ELR (cell line): Measurements from ENCODE around the gene TOGARAM2.

Experiments used
- DNase-seq: peaks from one replicate; pipeline ENCODE4 v3.0.0-alpha.2; 2015; ENCODE audit warnings: low read depth

TOGARAM2 gene

DNA sequence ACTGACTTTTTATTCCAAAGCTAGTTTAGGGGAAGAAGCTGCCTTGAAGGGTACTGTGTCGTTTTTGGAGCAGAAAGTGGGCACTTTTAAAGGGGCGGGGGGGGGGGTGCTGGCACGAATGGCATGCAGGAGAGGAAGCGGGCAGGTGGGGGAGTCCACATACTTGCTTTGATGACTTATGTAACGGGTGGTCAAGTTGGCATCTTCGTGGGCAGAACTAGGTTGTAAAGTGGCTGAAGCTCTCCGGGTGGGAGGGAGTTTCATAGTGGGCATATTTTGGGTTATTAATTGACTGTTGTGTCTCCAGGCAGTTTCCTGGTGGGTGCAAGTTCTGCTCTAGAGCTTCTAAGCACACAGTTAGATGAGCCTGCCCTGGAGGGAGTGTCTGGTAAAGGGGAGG is 73.3 kb downstream of the TOGARAM2 start:
- no peak for DNase-seq

DNA sequence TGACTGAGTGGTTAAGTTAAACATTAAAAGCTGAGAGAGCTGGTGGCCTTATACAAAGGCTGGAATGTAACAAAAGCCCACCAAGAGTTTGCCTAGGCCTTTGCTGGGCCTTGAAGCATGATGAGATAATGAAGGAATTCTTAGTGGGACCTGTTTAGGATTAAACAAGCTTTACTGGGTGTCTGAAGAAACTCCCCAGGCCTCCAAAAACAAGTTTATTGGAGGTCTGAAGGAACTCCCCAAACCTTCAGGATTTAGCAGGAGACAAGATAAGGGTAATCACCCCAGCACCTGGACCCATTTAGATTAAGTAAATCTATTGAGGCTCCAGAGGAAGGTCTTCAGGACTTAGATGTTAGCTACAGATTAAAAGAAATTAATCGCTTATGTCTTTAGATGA is 74.5 kb downstream of the TOGARAM2 start:
- no peak for DNase-seq

DNA sequence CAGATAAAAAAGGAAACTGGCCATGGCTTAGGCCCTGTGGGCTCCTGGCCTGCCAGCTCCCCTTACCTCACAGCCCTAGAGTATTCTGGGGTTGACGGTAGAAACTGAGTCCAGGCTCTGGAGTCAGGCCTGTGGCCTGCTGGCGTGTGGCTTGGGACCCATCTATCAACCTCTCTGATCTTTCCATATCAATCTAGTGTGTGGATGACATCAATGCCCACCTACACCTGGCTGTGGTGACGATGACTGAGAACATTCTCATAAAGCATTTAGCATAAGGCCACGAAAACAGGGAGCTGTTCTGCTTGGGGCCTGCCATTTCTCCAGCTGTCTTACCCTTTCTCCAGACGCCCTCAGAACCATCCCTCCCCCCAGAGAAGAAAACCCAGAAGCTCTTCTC is 75.4 kb downstream of the TOGARAM2 start:
- DNase-seq: no peak

DNA sequence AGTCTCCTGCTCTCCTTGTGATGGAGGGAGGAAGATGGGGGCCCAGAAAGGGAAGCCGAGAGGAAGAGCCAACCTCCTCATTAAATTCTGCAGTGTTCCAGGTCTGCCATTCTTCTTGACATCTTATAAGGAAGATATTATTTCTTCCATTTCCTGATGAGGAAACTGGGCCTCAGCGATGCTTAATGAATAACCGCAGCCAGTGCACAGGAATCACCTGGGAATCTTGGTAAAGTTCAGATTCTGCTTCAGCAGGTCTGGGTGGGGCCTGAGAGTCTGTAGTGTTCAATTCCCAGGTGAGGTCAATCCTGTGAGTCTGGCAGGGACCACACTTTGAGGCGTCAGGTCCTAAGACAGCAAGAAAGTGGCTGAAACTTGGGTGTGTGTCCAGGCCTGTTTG is 75.9 kb downstream of the TOGARAM2 start:
- no peak for DNase-seq

DNA sequence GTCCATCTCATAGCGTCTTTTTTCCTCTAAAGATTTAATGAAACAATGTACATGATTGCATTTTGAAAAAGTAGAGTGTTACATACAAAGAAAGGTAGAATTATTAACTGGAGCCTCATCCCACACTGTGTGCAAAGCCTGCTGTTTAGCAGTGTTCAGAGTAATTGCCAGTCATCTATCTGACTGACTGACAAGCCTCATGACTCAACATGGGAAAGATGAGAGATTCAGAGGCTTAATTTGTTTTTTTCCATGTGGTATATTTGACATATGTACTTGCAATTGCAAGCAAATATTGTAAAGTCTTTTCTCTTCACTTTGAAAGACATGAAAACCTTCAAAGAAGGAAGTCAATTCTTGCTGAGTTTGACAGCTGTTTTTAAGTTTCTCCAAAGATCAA is 78.5 kb downstream of the TOGARAM2 start:
- DNase-seq: no peak

DNA sequence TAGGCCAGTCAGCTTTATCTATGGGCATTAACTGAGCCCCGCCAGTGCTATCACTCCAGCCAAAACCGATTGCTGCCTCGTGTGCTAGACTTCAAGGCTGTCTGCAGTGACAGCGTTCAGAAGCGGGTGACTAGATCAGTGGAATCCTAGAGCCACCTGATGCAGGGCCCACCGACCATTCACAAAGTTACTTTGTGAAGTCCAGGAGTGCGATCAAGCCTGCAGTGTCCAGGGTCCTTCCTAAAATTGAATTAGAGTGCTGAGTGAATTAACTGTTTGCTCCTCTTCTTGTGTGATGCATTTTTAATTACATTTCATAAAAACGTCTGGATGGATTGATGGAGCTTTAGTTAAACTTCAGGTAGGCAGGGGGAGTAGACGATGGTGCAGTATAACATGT is 79.3 kb downstream of the TOGARAM2 start:
- no peak for DNase-seq

DNA sequence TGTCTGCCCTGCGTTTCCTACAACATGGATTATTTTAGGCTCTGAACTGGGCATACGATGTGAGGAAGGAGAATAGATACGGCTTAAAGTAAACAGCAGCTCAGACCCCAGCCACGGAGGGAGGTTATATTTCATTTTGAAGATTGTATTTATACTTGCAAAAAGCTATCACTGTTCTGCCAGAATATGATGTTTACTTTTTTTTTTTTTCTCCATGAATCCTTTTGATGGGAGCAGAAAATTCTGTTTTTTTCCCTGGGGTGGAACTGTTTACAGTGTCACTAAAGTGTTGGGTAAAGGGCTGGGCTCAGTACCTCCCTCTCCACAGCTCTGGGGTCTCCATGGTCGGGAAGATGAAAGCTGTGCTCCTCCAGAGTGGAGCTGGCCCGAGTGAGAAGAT is 80.1 kb downstream of the TOGARAM2 start:
- DNase-seq: no peak

DNA sequence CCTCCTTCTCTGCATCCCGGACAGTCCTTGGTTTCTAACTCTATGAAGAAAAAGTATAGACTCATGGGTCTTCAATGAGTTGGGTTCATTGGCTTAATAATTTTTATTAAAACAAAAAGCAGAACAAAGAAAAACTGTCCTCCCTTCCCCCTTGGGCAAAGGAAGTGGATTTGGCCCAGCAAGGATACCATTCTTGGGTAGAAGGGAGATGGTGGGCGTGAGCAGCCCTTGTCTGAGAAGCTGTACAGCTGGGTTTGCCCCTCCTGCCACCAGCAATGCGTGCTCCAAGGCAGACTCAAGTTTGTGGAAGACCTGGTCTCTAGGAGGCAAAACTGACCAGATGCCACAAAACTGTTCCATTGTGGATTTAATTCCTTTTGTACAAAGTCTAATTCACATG is 80.5 kb downstream of the TOGARAM2 start:
- no peak for DNase-seq

DNA sequence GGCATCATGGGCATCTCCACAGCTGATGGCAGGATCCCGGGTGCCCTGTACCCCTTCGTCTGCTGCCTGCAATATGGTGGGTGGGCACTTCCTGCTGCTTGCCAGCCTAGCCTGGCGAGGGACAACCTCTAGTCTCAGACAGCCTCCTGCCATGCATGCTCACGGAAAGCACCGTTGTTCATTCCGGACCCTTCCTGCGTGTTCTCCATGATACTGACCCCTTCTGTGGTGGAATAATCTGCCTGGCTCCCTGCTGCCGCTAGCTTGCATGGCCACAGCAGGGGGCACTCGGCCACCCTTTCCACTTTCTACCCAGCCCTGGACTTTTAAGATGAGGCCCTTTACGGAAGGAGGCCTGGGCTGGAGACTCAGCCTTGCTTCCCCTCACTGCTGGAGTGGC is 81.3 kb downstream of the TOGARAM2 start:
- DNase-seq: no peak

DNA sequence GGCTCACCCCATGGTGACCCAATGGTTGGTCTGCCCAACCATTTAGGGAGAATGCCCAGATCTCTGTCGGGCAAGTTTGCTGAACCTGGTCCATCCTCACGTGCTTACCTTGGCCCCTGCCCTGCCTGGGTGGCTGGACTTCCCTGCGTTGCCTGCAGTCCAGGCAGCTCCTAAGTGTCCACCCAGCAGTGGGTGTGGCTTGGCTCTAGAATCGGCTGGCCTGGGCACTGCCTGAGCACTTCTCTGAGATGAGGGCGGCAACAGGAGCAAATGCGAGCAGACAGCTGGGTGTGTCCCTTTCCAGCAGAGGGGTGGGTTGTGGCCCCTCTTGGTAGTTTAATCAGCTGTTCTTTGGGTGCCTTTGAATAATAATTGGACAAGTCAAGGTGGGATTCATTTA is 82.0 kb downstream of the TOGARAM2 start:
- DNase-seq: no peak

DNA sequence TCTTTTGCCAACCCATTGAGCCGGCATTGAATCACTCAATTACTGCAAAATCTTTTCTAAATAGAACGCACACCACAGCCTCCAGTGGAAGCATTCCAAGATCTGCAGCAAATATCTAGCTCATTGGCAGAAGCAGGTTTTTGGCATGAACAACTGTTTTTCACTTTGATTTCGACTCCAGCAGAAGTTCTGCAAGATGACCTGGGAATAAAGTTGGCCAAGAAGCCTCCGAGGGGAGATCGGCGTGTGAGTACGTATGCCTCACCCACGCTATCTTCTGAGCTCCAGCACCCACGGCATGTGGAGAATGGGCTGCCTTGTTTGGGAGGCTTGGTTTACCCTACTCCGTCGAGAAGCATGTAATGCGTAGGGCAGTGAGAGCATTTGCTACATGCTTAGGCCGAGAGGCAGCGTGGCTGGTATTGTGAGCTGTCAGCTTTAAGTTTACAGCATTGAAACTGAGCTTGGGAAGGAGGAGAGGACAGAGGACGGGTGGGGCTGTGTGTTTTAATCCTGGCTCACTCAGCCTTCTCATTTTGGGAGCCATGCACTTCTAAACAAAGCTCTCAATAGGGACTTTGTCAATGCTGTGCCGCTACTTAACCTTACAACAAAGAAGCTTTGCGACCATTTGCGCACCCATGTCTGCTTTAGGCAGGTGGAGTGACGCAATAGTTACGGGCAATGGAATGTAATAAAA is 82.7 kb downstream of the TOGARAM2 start:
- DNase-seq: no peak

DNA sequence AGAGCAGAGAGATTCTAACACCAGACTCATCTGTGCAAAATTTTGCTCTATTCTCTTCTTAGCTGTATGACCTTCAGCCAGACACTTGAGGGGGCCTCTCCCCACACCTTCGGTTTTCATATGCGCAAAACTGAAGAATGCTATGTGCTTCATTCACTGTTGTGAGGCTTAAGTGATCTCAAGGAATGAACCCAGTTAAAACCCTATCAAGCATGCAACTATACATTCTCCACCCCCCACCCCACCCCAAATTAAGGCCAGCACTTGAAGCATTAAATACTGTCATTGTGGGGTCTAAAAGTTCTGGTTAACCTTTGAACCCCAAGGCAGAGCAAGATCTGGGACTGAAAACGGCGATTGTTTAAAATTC is 83.2 kb downstream of the TOGARAM2 start:
- DNase-seq: no peak

DNA sequence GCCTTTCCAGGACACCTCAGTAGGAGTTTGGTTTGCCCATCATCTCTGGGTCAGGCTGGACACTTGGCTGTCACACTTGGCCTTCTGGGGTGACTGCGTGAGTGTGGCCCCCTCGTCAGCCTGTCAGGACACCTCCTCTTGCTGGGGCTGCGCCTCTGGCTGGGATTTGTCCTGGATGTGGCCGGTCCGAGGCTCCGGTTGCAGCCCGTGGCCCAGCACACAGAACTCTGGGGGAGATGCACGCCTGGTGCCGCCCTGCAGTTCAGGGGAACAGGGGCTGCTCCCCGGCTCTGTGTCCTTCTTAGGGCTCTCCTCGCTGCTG is 83.6 kb downstream of the TOGARAM2 start:
- DNase-seq: no peak

DNA sequence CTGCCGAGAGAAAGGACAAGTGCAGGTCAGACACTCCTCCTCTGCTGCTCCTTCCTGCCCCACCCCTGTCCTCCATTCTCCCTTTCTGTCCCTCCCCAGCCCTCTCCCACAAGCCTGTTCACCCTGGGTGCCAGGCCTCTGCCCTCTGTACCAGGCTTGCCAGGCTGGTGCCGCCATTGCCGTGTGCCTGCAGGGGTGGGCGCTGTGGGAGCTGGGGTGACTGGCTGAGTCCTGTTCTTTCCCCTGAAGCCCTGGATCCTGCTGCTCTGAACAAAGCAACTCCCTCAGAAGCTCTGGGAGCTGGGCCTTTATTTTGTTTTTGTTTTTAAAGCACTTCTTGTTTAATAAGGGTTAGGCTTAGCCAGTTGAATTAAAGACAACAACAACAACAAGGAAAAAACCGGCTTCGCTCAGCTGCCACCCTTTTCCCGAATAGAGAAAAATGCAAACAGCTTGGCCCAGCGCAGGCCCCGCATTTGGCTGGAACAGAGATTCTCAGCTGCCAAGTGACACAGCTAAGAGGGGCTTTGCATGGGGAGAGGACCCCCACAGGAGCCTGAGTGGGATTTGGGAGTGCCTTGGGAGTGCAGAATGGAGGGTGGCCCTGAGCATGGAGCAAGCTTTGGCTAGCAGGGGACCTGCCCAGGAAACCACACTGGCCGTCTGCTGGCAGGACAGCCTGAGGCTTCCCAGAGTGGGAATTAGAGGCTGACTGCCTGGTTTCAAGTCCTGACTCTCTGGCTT is 84.1 kb downstream of the TOGARAM2 start:
- DNase-seq: no peak

DNA sequence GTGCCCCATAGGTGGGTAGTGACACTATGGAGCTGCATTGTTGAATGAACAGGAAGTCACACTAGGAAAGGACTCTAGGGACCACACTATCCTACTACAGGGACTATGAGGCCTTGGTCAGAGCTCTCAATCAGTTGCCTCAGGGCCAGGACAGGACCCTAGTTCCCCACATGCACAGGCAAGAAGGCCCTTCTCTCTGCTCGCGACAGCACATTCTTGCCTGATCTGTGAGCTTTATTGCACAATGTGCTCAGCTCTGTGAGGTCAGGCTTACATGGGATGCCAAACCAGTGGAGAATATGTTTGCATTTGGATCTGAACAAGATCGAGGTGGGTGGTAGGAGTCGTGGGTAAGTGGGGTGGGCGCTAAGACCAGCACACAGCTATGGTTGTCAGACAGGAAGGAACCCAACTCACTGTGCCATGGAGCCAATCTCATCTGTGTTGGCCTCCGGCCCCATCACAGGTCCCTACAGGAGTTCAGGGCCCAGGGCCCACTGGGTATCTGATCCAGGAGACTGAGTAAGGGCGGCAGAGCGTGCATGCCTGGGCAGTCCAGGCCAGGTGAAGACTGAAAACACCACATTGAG is 85.3 kb downstream of the TOGARAM2 start:
- no peak for DNase-seq

DNA sequence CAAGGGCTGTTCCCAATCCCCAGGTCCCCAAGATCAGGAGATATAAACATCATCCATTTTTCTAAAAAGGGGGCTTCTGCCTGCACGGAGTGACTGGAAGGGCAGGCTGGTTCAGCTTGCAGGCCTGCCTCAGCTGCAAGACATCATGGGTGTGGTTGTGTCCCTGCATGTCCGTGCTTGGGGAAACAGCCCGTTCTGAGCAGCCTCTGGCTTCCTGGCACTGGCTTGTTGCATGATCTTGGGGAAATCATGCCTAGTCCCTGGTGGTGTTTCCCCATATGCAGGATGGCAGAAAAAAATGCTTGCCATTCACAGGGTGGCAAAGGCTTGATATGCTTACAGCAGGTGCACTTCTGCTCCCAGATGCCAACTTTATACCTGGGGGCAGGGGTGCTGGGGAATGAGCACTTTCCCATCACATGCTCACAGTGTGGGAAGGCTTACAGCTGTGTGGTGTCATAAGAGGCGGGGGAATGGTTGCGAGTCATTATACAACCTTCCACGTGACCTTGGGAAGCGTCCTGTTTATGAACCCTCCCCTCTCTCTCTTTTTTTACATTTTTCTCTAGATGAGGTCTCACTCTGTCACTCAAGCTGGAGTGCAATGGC is 86.0 kb downstream of the TOGARAM2 start:
- peak; percentile 32 for DNase-seq

DNA sequence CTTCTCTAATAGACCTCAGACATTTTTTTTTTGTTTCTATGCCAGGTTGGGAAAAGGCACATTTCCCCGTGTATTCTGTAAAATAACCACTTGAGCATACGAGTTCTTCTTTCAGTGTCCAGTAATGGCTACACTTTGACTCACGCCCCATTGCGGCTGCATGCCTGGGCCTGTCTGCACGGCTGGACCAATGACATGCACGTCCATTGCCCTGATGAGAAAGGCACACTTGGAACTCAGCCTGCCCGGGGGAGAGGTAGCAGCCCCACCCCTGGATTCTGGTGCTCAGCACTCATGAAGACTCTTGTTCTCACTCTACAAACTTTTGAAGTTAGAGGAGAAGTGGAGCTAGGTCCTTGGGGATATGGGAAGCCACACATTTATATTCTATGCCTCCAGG is 87.4 kb downstream of the TOGARAM2 start:
- DNase-seq: no peak

DNA sequence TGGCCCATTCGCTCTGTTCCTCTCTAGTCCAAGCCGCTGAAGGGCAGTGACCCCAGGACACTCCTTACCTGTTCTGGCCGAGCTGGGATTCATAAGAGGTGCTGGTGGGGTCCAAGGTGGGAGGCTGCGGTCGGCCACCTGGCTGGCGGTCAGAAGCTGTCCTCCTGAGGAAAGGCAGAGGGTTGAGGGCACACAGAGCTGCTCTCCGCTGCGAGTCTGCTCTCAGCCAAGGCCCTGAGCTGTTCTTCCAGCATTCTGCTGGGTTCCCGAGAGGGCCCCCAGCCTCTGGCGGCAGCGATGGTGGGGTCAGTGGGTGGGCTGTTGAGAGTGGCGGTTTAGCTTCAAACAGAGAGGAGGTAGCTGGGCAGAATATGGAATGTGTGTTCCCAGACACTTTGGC is 89.4 kb downstream of the TOGARAM2 start:
- no peak for DNase-seq

DNA sequence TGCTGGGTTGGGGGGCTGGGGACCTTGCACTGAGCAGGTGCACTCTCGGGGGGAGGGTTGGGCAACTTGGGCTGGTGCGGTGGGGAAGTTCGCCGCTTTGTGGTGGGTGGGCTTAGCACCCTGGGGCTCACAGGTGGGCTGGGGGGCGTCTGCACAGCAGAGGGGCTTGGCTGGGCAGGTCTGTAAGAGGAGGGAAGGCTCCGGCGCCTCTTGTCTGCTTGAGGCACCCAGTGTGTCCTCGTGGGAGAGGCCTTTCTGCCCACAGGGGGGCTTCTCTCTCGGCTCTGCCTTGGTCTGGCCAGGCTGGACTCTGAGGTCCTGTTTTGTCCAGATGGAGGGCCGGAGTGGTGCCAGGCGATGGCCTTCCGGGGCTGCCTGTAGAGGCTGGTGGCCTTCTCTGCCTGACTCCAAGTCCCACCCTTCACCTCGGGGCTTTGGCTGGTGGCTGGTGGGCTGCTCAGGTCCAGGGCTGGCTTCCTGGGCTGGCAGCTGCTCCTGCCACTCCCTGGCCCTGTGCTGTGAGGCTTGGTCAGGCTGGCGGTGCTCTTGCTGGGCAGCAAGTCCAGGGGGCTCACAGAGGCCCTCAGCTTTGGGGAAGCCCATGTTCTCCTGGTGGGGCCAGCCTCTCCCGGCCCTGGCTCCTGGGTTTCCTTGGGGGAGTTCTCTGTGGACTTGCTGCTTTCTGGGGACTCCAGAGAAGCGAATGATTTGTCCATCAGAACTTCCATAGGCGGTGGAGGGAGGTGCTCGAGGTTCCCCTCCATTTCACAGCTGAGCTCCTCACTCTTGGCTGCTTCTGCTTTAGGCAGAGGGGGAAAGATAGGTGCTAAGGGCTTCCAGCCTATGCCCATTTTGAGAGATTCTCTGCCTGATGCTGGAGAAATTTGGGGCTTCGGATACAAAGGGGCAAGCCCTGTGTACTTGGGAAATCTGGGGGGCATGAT is 90.2 kb downstream of the TOGARAM2 start:
- DNase-seq: no peak

DNA sequence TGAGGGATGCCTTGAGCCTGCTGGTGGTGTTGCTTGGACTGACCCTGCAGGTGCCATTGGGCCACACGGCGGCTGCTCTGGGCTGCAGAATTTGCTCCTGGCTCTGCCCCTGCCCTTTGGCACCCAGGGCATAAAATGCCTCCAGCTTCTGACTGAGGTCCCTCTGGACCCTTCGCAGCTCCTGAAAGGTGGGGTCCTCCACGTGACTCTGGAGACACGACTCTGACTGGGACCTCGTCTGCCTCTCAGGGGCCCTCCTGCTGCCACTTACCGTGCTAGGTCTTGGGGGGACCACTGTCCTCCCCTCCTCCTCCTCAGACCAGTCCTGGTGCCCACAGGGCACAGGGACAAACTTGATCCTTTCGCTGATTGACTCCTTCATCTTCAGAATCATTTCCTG is 91.2 kb downstream of the TOGARAM2 start:
- no peak for DNase-seq

DNA sequence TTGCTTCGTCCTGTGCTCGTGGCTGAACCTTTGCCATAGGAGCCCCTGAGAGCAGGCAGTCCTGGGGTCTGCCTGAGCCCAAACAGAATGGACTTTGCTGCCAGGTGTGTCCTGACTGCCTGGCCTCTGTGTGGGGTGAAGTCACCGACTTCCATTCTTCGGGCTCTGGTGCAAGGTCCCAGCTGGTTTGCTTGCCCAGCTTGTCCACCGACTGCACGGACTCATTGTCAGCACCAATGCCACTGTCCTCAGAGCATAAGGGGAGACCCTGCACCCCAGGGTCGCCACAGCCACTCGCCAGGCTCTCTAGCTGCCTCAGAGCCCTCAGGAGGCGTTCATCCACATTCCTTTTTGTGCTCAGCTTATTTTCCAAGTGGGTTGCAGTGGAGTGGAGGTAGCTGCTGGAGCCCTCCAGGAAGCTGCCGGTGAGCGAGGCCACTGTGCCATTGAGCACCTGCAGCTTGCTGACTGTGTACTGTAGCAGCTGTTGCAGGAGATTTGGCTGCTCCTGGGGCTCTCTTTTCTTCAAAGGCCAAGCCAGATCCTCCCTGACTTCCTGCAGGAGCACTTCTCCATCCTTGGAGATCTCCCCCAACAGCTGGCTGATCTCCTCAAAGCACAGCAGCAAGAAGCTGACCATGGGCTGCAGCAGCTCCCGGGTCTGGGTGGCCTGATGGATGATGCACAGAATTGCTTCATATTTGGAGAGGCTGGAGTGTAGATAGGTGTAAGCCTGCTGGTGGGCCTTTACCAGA is 92.0 kb downstream of the TOGARAM2 start:
- no peak for DNase-seq

DNA sequence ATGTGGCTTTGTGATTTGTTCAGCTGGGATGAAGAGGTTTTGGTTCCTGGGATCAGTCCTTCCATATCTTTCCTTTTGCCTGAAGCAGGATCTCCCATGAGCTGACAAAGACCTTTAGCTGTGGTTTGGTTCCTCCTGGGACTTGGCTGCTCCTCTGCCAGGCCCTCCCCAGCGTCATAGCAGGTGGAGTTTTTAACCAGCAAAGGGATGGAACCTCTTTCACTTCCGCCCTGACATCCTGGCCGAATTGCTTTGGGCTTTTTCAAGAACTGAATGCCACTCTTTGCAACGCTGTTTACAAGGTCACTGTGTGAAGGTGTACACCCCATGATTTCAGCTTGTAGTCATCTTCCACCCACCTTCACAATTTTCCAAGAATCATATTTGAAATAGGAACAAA is 92.8 kb downstream of the TOGARAM2 start:
- DNase-seq: no peak
